Measurements from ENCODE around the gene SPDYE6.
A peak's percentile ranks its signal among the peaks of the same experiment; 100 is the strongest.
"Not testable (repeated sequence)": the region's sequence is repeated elsewhere in the genome, so short reads cannot be mapped to it uniquely, and the experiment has no call there.

Gene SPDYE6, protein sequence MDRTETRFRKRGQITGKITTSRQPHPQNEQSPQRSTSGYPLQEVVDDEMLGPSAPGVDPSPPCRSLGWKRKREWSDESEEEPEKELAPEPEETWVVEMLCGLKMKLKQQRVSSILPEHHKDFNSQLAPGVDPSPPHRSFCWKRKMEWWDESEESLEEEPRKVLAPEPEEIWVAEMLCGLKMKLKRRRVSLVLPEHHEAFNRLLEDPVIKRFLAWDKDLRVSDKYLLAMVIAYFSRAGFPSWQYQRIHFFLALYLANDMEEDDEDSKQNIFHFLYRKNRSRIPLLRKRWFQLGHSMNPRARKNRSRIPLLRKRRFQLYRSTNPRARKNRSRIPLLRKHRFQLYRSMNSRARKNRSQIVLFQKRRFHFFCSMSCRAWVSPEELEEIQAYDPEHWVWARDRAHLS

DNA sequence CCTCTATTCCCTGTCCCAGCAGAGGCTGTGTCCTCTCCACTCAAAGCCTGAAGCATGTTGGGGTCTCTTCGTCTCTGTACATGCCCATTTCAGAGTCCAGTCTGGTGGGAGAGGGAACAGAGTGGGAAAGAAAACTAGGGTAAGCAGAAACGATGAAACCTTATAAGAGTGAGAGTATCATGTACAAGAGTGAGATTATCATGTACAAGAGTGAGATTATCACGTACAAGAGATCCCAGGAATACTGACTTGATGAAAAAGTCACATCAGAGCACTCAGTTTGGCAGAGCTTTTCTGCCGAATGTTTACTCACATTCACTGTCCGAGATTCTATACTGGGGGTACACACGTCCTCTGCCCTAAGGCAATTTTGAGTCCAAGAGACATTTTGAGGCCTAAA, at the start of gene SPDYE6:
TSS of gene SPDYE6 (minus strand) at position 101 of the 400 bp plus-strand sequence. CDS start 421 bp downstream, outside the sequence.
- not testable (repeated sequence) for DNase-seq (ENCODE audit: low read depth, low spot score)

DNA sequence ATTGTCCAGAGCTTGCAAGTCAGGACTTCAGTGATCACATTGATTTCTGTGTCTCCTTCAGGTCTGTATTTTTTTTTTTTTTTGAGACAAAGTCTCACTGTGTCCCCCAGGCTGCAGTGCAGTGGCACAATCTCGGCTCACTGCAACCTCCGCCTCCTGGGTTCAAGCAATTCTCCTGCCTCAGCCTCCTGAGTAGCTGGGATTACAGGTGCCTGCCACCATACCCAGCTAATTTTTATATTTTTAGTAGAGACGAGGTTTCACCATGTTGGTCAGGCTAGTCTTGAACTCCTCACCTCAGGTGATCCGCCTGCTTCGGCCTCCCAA, 48.6 kb upstream of the SPDYE6 start:
- not testable (repeated sequence) for DNase-seq (ENCODE audit: low read depth, low spot score)

DNA sequence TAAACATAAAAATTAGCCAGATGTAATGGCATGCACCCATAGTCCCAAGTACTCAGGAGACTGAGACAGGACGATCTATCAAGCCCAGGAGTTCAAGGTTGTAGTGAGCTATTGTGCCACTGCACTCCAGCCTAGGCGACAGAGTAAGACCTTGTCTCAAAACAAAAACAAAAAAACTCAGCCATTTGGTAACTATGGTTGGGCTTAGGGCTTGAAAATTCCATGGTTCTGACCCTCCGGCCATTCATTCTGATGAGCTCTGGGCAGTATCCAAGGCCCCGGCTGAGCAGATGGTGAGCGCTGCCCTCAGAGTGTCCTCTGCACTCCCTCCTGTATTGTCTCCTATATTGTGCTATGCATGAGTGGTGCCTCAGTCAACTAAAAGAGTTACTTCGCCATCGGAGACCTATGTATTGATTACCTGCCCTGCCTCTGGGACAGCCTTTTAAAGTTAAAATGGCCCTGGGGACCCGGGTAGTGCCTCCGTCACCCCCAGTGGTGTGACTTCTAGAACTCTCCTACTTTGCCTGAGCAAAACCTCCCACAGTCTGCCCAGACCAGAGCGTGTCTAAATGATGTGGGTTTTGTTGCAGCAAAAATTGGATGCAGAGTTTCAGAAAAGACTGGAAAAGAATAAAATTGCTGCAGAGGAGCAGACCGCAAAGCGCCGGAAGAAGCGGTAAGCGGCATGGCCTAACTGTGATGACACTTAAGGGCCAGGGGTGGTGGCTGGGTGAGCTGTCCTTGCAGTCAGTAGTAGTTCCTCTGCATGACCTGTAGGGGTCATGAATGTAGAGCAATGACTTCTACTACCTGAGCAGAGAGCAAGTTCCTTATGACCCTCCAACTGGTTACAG, 48.0 kb upstream of the SPDYE6 start:
- DNase-seq (ENCODE audit: low read depth, low spot score), result no peak

DNA sequence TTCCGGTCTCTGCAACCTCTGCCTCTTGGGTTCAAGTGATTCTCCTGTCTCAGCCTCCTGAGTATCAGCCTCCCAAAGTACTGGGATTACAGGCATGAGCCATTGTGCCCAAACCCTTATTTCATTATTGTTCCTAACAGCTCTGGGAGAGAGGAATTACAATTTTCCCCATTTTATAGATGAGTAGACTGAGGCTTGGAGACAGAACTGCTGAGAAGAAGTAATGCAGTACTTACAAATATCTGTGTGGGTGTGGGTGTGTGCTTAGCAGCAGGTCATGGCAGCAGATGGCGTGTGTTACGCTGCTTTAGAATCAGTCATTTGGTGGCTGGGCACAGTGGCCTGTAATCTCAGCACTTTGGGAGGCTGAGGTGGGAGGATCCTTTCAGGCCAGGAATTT, 47.3 kb upstream of the SPDYE6 start:
- DNase-seq (ENCODE audit: low read depth, low spot score), result no peak

DNA sequence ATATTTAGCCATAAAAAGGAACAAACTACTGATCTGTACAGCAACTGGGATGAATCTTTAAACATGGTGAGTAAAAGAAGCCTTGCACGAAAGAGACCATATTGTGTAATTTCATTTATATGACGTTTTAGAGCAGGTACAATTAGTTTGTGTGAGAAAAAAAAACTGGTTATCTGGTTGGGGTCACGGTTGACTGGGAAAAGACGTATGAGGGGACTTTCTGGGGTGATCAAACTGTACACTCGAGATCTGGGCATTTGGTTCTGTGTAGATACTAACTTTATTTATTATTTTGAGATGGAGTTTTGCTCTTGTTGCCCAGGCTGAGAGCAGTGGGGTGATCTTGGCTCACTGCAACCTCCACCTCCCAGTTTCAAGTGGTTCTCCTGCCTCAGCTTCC, 44.1 kb upstream of the SPDYE6 start:
- DNase-seq (ENCODE audit: low read depth, low spot score), result no peak

DNA sequence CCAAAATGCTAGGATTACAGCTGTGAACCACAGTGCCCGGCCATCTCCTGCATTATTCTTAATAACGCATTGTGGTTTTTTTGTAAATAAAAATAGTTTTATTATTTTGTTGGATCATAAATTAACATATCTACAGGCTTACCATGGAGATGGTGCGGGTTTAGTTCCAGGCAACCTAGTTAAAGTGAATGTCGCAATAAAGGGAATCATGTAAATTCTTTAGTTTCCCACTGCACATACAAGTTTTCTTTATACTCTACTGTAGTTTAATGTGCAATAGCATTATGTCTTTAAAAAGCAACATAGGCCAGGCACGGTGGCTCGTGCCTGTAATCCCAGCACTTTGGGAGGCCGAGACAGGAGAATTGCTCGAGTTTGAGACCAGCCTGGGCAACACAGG, 42.3 kb upstream of the SPDYE6 start:
- DNase-seq (ENCODE audit: low read depth, low spot score), result no peak

DNA sequence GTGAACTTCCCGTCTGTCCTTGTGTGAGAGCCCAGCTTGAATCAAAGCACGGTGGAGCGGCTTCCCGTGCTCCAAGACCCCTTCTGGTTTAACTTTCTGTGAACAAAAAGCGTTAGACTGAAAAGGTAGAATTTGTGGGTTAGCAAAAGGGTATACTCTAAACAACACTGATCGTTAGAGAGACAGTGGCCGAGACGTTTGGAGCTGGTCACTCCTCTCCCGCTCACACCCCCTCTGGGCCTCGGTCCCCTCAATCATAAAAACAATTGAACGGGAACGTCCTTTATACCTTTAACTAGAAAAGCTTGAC, 40.4 kb upstream of the SPDYE6 start:
- no peak for DNase-seq (ENCODE audit: low read depth, low spot score)

DNA sequence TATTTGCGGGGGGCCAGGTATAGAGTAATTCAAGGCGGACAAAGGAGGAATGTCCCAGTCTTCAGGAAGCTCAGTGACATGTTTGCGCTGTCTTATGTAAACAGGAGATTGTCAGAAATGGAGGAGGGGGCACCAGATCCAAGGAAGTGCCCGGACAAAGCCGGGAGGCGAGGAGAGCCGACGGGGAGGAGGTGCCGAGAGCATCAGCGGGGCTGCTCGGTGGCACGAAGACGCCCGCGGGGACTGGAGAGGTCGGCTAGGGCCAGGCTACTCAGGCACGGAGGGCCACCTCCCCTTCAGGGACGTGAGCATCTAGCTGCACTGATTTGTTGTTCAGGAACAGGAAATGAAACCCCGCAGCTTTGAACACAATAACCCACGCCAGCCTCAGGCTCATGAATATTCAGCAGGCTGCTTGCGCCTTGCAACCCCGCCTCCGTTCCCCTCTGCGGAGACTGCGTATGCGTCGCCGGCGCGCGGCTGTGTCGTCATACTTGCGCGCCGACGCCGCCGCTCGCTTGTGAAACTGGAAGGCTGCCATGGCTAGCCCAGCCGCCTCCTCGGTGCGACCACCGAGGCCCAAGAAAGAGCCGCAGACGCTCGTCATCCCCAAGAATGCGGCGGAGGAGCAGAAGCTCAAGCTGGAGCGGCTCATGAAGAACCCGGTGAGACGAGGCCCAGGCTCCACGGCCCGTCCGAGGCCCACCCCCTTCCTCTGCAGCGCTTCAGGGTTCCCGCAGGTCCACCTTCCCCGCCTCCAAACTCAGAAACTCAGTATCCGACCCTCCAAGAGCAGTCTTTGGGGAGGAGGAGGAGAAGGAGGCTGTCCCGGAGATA, 39.8 kb upstream of the SPDYE6 start, which contains the start of gene PRKRIP1:
TSS of gene PRKRIP1 (plus strand) at position 491 of the 837 bp plus-strand sequence. CDS start at position 540, 49 bp downstream.
- peak; percentile 82 for DNase-seq (ENCODE audit: low read depth, low spot score)

DNA sequence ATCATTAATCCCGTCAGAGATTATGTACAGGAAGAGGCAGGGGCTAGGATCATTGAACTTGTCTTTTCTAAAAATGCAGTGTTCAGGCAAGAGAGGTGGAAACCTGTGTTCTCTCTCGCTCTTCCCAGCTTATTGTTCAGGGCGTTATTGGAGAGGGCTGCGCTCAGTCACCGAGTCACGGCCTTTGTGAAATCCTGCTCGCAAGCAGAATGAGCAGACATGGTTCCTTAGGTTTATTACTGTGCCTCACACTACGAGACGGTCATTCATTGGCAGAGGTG, 39.3 kb upstream of the SPDYE6 start:
- DNase-seq (ENCODE audit: low read depth, low spot score), result no peak

DNA sequence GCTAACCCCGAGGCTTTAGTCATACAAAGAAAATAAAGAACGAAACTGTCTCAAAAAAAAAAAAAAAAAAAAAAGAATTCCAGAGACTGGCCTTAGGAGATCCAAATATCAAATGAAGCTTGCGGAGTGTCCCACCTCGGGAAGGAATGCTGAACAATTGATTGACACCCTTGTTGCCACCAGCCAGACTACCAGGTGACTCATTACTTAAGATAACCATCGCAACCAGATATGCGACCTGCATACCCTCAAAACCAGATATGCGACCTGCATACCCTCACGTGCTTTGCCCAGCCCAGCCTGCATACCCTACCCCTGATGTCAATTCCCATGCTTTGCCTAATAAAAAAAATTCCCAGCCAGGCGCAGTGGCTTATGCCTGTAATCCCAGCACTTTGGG, 37.2 kb upstream of the SPDYE6 start:
- no peak for DNase-seq (ENCODE audit: low read depth, low spot score)

DNA sequence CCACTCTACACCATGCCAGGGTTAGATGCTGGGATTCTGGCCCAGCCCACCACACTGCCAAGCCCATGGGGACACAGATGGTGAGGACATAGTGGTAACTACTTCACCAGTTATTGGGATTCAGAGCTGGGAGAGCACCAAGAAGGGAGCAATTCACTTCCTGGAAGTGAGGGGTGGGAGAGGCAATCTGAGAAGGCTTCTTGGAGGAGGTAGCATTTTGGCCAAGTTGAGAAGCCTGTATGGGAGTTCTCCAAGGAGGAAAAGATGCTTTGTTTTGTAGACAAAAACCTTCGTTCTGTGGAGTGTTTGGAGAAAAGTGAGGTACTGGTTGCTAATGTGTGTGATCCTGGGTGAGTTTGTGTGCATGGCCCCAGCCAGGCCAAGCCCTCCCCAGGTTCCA, 36.1 kb upstream of the SPDYE6 start:
- no peak for DNase-seq (ENCODE audit: low read depth, low spot score)

DNA sequence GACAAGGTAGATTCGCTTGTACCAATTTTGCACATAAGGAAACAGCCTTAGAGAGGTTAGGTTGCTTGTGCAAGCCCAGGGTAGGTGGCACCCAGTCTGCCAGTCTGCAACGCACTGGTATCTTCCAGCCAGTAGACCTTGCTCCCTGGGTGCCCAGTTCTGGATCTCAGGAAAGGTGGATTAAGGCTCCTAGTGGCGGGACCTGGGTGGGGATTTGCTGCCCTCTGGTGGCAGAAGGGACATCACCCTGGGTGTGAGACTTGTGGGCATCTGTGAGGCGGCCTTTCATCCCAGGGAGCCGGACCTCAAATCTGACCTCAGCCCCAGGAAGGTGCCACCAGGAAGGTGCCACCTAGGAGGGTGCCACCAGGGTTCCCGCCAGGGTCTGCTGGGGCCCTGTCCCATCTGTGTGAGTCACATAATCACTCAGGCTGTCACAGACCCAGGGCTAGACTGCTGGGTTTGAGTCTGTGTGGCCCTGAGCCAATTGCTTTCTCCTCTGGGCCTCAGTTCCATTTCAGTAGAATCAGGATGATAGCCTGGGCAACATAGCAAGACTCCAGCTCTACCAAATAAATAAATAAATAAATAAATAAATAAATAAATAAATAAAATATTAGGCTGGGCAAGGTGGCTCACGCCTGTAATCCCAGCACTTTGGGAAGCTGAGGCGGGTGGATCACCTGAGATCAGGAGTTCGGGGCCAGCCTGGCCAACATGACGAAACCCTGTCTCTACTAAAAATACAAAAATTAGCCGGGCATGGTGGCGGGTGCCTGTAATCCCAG, 34.6 kb upstream of the SPDYE6 start:
- peak; percentile 22 for DNase-seq (ENCODE audit: low read depth, low spot score)

DNA sequence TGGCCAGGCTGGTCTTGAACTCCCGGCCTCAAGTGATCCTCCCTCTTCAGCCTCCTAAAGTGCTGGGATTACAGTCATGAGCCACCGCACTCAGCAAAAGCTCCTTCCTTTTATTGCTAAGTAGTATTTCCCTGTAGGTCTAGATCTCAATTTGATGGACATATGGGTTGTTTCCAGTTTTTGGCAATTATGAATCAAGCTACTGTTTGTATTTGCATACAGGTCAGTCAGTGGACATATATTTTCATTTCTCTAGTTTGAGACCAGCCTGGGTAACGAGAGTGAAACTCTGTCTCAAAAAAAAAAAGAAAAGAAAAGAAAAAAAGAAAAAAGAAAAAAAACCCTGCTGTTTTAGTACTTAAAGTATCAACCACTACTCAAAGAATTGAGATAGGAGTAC, 33.6 kb upstream of the SPDYE6 start:
- DNase-seq (ENCODE audit: low read depth, low spot score), result no peak

DNA sequence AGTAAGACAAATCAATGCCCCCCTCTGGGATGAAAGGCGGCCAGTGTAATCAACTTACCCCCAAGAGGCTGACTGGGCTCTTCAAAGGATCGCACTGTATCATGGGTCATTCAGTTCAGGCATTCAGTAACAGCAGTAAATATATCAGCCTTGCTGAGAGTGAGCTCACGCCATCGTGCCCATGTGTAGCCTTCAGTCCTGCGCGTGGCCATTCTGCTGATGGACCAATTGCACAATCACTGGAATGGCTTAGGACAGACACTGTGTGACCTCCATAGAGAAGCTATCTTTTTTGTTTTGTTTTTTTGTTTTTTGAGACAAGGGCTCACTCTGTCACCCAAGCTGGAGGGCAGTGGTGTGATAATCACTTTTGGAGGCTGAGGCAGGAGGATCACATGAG, 30.8 kb upstream of the SPDYE6 start:
- no peak for DNase-seq (ENCODE audit: low read depth, low spot score)

DNA sequence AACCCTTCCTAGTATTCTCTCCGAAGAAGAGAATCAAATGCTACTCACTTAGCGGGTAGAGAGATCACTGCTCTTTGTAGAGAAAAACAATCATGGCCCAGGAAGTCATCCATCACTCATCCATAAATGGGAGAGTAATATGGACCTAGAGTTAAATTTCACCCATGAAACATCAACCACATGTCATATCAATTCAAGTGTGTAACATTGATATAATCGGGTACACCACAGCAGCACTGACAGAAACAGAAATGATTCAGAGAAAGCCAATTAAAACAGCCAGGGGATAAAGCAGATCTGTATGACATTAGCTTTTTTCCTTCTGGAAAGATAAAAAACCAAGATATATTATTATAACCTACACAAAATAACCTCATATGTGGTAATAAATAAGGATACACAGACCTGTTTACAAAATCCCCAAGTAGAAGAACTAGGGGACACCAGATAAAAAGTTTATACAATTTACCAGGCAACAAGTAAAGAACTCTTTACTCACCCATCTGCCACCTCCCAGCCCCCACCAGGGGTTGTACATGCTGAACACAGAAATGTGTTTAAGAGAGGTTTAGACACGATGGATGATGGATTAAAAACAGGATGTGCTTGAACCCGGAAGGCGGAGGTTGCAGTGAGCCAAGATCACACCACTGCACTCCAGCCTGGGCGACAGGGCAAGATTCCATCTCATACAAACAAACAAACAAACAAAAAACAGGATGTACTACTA, 25.6 kb upstream of the SPDYE6 start:
- not testable (repeated sequence) for DNase-seq (ENCODE audit: low read depth, low spot score)

DNA sequence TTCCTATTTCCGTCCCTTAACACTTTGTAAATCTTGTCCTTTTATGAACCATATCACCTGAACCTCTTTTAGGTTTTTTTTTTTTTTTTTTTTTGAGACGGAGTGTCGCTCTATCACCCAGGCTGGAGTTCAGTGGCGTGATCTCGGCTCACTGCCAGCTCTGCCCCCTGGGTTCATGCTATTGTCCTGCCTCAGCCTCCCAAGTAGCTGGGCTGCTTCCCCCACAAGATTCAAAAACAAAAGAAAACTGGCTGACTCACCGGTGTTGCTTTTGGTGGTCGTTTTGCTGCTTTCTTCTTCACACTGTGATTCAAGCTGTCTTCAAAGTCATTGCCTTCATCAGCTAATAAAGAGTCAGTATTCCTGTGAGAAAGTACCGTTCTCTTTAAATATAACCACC, 24.6 kb upstream of the SPDYE6 start:
- not testable (repeated sequence) for DNase-seq (ENCODE audit: low read depth, low spot score)

DNA sequence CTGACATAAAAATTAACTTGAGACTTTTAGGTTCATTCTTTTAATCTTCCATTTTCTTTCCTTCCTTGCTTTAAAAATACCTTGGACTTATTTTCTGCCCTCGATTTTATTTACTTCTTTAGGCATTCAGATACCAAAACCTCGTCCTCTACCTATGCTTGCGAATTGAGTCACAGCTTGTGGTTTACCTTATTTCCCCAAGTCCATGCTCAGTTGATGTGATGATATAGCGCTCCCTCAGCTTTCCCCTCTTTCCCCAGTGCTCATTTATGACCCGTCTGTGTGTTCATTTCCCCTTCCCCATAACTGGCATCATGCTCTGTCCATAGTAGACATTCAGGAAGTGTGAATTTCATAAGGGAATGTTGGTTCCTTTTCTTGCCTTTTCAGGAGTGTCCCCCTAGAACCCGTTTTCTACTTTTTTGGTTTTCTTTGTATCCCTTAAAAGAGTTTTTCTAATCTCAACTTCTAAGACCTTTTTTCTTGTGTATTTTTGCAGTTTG, 20.8 kb upstream of the SPDYE6 start:
- no peak for DNase-seq (ENCODE audit: low read depth, low spot score)

DNA sequence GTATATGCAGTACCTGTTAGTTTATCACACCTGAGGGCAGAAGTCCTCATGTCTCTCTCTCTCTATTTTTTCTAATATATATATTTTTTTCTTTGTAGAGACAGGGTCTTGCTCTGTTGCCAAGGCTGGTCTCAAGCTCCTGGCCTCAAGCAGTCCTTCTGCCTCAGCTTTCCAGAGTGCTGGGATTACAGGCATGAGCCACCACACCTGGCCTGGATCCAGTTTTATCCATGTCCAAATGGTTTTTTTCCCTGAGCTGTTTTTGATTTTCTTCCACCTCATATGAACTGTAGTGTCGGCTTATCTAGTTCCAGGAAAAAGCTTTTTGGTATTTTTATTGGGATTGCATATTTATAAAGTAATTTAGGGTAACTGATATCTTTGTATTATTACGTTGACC, 16.6 kb upstream of the SPDYE6 start:
- not testable (repeated sequence) for DNase-seq (ENCODE audit: low read depth, low spot score)

DNA sequence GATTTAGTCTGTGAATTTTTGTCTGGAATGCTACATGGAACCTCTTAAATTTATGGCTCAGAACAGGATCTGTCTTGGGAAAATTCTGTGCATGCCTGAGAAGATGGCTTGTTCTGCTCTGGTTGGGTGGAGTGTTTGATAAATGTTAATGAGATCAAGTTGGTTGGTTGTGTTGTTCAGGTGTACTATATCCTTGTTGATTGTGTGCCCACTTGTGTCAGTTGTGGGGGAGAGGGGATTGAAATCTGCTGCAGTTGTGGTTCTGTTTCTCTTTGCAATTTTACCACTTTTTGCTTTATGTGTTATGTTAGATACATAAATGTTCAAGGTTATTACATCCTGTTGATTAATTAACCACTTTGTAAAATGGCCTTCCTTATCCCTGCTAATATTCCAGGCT, 13.8 kb upstream of the SPDYE6 start:
- DNase-seq (ENCODE audit: low read depth, low spot score), result not testable (repeated sequence)

DNA sequence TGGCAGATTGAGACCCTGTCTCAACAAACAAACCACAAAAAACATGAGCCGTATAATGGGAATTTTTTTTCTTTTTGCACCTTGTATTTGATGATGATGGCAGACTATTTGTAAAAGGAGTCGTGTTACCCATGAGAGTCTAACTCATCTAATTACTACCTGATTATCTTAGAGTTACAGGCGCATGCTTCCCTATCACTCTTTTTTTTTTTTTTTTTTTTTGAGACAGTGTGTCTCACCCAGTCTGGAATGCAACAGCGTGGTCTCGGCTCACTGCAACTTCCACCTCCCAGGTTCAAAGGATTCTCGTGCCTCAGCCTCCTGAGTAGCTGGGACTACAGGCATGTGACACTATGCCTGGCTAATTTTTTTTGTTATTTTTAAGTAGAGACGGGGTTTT, 9.1 kb upstream of the SPDYE6 start:
- DNase-seq (ENCODE audit: low read depth, low spot score), result not testable (repeated sequence)
